ENCODE results near the gene UNC5A.

- TF ChIP-seq ZBTB7A (IDR thresholded peaks at IDR 0.05; ENCODE audit: low read depth) (no peak), YY1 (IDR thresholded peaks at IDR 0.05; ENCODE audit: low read depth) (no peak)
These were observed 40.2 kb downstream of the UNC5A start for GRCh38 chr5:176850371-176851245.

Data from Ishikawa (cell line).